HFF-Myc (cell line): ENCODE results near the gene SCAPER.

Source experiments
- DNase-seq: peaks from one replicate; pipeline ENCODE4 v3.0.0-alpha.2; 2011; ENCODE audit warnings: low read depth; ENCODE audit errors: extremely low read depth
- H3K4me3 ChIP-seq: replicated peaks from 2 replicates; pipeline ENCODE4 v1.5.1; 2011; ENCODE audit warnings: low read depth, mild to moderate bottlenecking, control low read depth, low read length
- TF ChIP-seq, protein P1 (sequence below): IDR thresholded peaks from 2 replicates; pipeline ENCODE4 v1.5.1; 2012; ENCODE audit warnings: mild to moderate bottlenecking, low read depth, low read length, control low read depth; ENCODE audit errors: missing control alignments

The SCAPER gene

DNA sequence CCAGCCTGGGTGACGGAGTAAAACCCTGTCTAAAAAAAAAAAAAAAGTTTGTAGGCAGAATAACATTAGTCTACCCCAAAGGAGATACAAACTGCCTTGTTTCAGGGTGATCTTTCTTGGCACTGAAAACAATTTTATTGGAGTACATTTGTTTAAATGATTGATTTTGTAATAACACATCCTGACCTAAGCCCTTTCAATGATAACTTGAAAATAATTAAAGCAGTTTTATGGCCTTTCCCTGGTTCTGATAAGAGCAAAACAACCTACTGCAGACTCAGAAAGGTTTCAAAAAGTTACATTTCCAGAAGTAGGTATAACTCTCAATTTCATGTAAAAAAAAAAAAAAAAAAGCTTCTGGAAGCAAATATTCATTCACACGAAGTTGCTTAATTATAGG, 404.1 kb downstream of the SCAPER start:
- DNase-seq: no peak
- TF ChIP-seq, protein P1, sequence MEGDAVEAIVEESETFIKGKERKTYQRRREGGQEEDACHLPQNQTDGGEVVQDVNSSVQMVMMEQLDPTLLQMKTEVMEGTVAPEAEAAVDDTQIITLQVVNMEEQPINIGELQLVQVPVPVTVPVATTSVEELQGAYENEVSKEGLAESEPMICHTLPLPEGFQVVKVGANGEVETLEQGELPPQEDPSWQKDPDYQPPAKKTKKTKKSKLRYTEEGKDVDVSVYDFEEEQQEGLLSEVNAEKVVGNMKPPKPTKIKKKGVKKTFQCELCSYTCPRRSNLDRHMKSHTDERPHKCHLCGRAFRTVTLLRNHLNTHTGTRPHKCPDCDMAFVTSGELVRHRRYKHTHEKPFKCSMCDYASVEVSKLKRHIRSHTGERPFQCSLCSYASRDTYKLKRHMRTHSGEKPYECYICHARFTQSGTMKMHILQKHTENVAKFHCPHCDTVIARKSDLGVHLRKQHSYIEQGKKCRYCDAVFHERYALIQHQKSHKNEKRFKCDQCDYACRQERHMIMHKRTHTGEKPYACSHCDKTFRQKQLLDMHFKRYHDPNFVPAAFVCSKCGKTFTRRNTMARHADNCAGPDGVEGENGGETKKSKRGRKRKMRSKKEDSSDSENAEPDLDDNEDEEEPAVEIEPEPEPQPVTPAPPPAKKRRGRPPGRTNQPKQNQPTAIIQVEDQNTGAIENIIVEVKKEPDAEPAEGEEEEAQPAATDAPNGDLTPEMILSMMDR: no peak
- H3K4me3 ChIP-seq: no peak overlapping the region

DNA sequence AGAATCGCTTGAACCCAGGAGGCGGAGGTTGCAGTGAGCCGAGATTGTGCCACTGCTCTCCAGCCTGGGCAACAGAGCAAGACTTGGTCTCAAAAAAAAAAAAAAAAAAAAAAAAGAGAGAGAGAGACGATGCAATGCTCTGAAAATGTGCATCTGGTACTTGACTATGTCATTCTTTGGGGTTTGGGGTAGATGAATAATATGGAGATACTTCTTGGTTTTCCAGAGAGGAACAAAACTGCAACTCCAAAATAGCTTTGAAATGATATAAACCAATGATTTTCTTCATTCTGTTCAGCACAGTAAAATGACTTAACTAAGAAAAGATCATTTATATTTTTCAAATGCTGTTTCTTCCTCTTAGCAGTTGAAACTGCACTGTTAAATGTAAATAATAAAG, 409.7 kb downstream of the SCAPER start:
- TF ChIP-seq, protein P1: no peak
- no peak for DNase-seq

DNA sequence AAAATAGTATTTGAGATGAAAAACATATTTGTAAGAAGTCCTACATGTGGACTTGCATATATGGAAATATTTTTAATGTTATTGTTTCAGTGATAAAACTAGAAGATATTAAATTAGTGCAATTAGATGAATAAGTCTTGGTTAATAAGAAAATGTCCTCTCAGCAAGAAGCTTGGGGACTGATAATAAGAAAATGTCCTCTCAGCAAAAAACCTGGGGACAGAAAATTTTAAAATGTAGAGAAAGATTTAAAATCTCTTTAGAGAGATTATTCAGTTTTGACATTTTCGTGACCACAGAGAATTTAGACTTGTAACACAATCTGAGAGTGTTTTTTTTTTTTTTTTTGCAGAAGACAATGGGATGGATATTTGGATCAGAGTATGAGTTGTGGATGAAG, 412.6 kb downstream of the SCAPER start:
- no peak for DNase-seq
- no peak overlapping the region for H3K4me3 ChIP-seq
- TF ChIP-seq, protein P1: no peak

More for the DNA sequence above, 409.7 kb downstream of the SCAPER start:
- H3K4me3 ChIP-seq: no peak overlapping the region

DNA sequence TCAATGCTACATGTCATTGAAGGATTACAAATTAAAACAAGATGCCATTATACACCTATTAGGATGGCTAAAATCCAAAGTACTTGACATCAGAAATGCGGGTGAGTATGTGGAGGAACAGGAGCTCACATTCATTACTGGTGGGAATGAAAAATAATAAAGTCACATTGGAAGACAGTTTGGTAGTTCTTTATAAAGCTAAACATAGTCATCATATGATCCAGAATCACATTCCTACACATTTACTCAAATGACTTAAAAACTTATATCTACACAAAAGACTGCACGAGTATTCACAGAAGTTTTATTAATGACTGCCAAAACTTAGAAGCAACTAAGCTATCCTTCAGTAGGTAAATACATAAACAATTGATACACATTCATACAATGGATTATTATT, 421.4 kb downstream of the SCAPER start:
- no peak overlapping the region for H3K4me3 ChIP-seq
- DNase-seq: no peak
- TF ChIP-seq, protein P1: no peak

DNA sequence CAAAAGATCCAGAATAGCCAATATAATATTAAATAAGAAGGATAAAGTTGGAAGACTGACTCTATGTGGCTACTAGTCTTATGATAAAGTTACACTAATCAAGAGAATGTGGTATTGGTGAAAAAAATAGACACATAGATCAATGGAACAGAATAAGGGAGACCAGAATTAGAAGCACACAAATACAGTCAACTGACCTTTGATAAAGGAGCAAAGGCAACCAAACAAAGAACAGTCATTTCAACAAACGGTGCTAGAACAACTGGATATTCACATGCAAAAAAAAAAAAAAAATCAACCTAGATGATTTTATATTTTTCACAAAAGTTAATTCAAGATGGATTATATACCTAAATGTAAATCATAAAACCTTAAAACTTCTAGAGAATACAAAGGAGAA, 422.1 kb downstream of the SCAPER start:
- TF ChIP-seq, protein P1: no peak
- no peak for DNase-seq
- no peak overlapping the region for H3K4me3 ChIP-seq

DNA sequence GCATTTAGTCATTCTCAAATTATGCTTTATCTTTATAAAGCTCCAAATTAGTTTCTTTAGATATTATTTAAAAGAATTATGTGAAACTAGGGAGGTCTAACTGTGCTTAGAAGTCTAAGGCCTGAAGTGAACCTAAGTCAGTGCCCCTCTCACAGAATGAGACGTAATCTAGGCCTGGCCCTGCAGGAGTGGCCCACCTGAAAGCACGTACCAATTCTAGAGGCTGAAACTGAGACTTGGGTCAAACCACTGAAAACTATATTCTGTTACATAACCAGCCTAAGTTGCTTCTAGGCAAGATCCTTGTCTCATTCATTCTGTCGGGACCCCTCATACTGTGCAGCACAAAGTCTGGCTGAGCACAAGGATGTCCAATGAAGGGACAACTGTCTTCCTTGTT, 424.9 kb downstream of the SCAPER start:
- no peak overlapping the region for H3K4me3 ChIP-seq
- TF ChIP-seq, protein P1: no peak
- no peak for DNase-seq

DNA sequence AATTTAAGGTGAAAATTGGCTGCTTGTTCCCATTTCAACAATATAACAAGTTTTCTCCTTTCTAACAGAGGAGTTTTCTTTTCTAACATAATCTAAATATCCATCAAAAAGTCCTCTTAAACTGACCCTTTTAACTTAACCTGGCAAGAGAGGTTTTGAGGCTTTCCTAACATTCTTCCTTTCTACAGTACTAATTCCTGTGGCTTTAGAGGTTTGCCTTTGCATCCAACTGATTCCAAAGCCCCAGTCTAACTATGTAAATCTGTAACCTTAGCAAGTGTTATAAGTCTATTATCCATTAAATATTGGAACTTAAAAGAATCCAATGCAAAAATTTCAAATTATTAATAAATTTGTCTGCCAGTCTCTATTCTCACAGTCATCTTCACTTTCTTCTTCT, 434.4 kb downstream of the SCAPER start:
- H3K4me3 ChIP-seq: no peak overlapping the region
- TF ChIP-seq, protein P1: no peak
- no peak for DNase-seq
